Measurements from ENCODE around the gene DHX58.

The DHX58 gene

GRCh38 chr17:42136654-42137051 is 24.1 kb upstream of the DHX58 start:
- Histone ChIP-seq H3K4me1 (ENCODE audit: low read length) (peaks cover 71% of the 10 kb centered on the region), H3K79me2 (ENCODE audit: low read length) (peaks cover 88% of the 10 kb centered on the region), H3K27me3 (ENCODE audit: low read depth, low read length) (no peaks in the 10 kb centered on the region), H4K20me1 (ENCODE audit: insufficient read depth, low read length) (peaks cover 29% of the 10 kb centered on the region), H2AFZ (ENCODE audit: low read depth, low read length) (no peak overlapping the region), H3K9ac (ENCODE audit: low read length) (peak overlapping the region; percentile 12; the same call in 1 of the 2 replicates), H3K4me2 (ENCODE audit: low read length) (peak overlapping the region; percentile 49), H3K9me3 (ENCODE audit: insufficient read depth, low read length) (peaks cover 5% of the 10 kb centered on the region; the same call in 1 of the 2 replicates), H3K36me3 (replicated peaks; ENCODE audit: low read depth, low read length) (peaks cover 29% of the 10 kb centered on the region), H3K27ac (ENCODE audit: low read length) (peak overlapping the region; percentile 67), H3K4me3 (ENCODE audit: low read length) (peak overlapping the region; percentile 14; the same call in 1 of the 2 replicates)
- no peak for TF ChIP-seq CTCF (IDR thresholded peaks at IDR 0.05; ENCODE audit: low read depth, low read length)
- TF ChIP-seq EZH2phosphoT487 (IDR thresholded peaks at IDR 0.05; ENCODE audit: low read depth), result no peak

DNA sequence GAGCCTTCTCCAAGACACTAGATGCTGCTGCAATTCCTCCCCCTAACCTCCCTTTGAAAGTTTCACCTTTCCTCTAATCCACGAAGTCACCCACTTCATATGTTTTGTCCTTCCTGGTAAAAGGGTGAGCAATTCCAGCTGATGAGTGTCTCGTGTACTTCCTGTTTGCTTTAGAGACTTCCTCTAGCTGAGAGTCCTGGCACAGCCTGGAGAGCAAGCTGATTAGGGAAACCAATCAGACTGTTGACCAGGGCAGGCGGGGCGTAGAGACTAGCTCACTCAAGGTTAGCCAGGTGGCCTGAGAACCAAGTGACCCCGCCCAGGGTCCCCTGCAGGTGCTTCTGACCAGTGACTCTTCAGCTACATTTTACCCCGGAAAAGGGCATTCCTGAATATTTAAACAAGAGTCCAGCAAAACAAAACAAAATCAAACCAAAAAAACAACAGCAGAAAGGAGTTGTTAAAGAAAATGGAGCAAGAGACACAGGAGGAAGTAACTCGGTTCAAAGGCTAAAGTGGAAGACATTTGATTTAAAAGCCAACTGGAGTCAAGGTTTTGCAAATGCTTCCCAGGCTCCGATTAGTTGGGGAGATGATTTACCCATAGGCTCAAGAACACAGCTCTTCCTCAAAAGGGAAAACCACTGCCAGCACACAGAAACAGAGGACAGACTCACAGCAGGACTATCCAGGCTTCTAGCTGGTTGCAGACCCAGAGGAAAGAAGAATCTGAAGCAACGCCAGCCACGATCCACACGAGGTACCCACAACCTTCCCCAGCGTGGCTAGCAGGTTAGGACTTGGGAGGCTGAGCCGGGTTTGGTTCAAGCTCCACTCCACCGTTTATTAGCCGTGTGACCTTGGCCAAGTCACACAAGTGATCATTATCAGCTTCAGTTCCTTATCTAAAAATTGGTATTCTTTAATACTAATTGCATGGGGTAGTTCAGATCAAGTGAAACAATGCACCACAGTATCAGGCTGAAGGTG is 23.4 kb upstream of the DHX58 start:
- Histone ChIP-seq H3K9me3 (ENCODE audit: insufficient read depth, low read length) (peaks cover 5% of the 10 kb centered on the region; the same call in 1 of the 2 replicates), H3K4me2 (ENCODE audit: low read length) (peak overlapping the region; percentile 49), H3K9ac (ENCODE audit: low read length) (peak overlapping the region; percentile 12; the same call in 1 of the 2 replicates), H4K20me1 (ENCODE audit: insufficient read depth, low read length) (peaks cover 26% of the 10 kb centered on the region), H3K4me1 (ENCODE audit: low read length) (peaks cover 78% of the 10 kb centered on the region), H3K79me2 (ENCODE audit: low read length) (peaks cover 88% of the 10 kb centered on the region), H2AFZ (ENCODE audit: low read depth, low read length) (no peak overlapping the region), H3K36me3 (replicated peaks; ENCODE audit: low read depth, low read length) (peaks cover 28% of the 10 kb centered on the region), H3K4me3 (ENCODE audit: low read length) (peak overlapping the region; percentile 14; the same call in 1 of the 2 replicates), H3K27me3 (ENCODE audit: low read depth, low read length) (no peaks in the 10 kb centered on the region), H3K27ac (ENCODE audit: low read length) (peak overlapping the region; percentile 67)
- TF ChIP-seq EZH2phosphoT487 (IDR thresholded peaks at IDR 0.05; ENCODE audit: low read depth), result no peak
- no peak for TF ChIP-seq CTCF (IDR thresholded peaks at IDR 0.05; ENCODE audit: low read depth, low read length)

GRCh38 chr17:42135151-42135550 is 22.6 kb upstream of the DHX58 start:
- H3K27ac ChIP-seq (ENCODE audit: low read length), result peak overlapping the region; percentile 67; the same call in 1 of the 2 replicates
- H3K27me3 ChIP-seq (ENCODE audit: low read depth, low read length), result no peaks in the 10 kb centered on the region
- H3K4me1 ChIP-seq (ENCODE audit: low read length), result peaks cover 82% of the 10 kb centered on the region
- H3K4me3 ChIP-seq (ENCODE audit: low read length), result no peak overlapping the region
- no peak overlapping the region for H3K9ac ChIP-seq (ENCODE audit: low read length)
- peaks cover 31% of the 10 kb centered on the region for H3K36me3 ChIP-seq (replicated peaks; ENCODE audit: low read depth, low read length)
- H3K4me2 ChIP-seq (ENCODE audit: low read length), result peak overlapping the region; percentile 49
- peaks cover 5% of the 10 kb centered on the region; the same call in 1 of the 2 replicates for H3K9me3 ChIP-seq (ENCODE audit: insufficient read depth, low read length)
- H3K79me2 ChIP-seq (ENCODE audit: low read length), result peaks cover 90% of the 10 kb centered on the region
- TF ChIP-seq CTCF (IDR thresholded peaks at IDR 0.05; ENCODE audit: low read depth, low read length) (no peak), EZH2phosphoT487 (IDR thresholded peaks at IDR 0.05; ENCODE audit: low read depth) (no peak)
- no peak overlapping the region for H2AFZ ChIP-seq (ENCODE audit: low read depth, low read length)
- peaks cover 29% of the 10 kb centered on the region for H4K20me1 ChIP-seq (ENCODE audit: insufficient read depth, low read length)

- Histone ChIP-seq H3K4me1 (ENCODE audit: low read length) (peaks cover 79% of the 10 kb centered on the region), H3K27ac (ENCODE audit: low read length) (peak overlapping the region; percentile 97), H3K9me3 (ENCODE audit: insufficient read depth, low read length) (peaks cover 5% of the 10 kb centered on the region; the same call in 1 of the 2 replicates), H4K20me1 (ENCODE audit: insufficient read depth, low read length) (peaks cover 23% of the 10 kb centered on the region), H3K9ac (ENCODE audit: low read length) (peak overlapping the region; percentile 56; the same call in 1 of the 2 replicates), H3K79me2 (ENCODE audit: low read length) (peaks cover 75% of the 10 kb centered on the region), H3K36me3 (replicated peaks; ENCODE audit: low read depth, low read length) (peaks cover 47% of the 10 kb centered on the region), H3K4me3 (ENCODE audit: low read length) (peak overlapping the region; percentile 54), H2AFZ (ENCODE audit: low read depth, low read length) (no peak overlapping the region), H3K4me2 (ENCODE audit: low read length) (peak overlapping the region; percentile 71), H3K27me3 (ENCODE audit: low read depth, low read length) (no peaks in the 10 kb centered on the region)
- TF ChIP-seq EZH2phosphoT487 (IDR thresholded peaks at IDR 0.05; ENCODE audit: low read depth), result no peak
- no peak for TF ChIP-seq CTCF (IDR thresholded peaks at IDR 0.05; ENCODE audit: low read depth, low read length)
These were observed 21.0 kb upstream of the DHX58 start for GRCh38 chr17:42133461-42134041.
